ENCODE data around the gene TLN1.

Gene TLN1

GRCh38 chr9:35690294-35690613 is 41.7 kb downstream of the TLN1 start:
- peak overlapping the region; percentile 67 for H3K4me3 ChIP-seq (replicated peaks; ENCODE audit: insufficient read depth, low read length)
- no peaks in the 10 kb centered on the region for H3K27me3 ChIP-seq (ENCODE audit: insufficient read depth, poor library complexity, severe bottlenecking)
- peak overlapping the region; percentile 77 for H3K27ac ChIP-seq (replicated peaks)
- no peak for TF ChIP-seq POLR2AphosphoS5 (IDR thresholded peaks at IDR 0.05; ENCODE audit: low read depth)
- no peak for TF ChIP-seq SPI1 (IDR thresholded peaks at IDR 0.05; ENCODE audit: borderline replicate concordance, low read depth)
- no peak for TF ChIP-seq REST (IDR thresholded peaks at IDR 0.05; ENCODE audit: insufficient replicate concordance, low read depth)
- no peak for TF ChIP-seq CTCF (IDR thresholded peaks at IDR 0.05; ENCODE audit: insufficient read depth, low read length)
- peak in 1 of 2 experiments; percentile 12 for DNase-seq (ENCODE audit: low read depth in 1 of 2, low spot score in 1 of 2)

GRCh38 chr9:35689542-35690293 is 42.3 kb downstream of the TLN1 start, which contains the start of gene TPM2:
Gene TPM2 (minus strand): TSS chr9:35689925. CDS start chr9:35689817, 108 bp downstream.
- H3K27ac ChIP-seq (replicated peaks) = peak within 1 kb of the TSS; percentile 77
- DNase-seq (ENCODE audit: low read depth in 1 of 2, low spot score in 1 of 2) = no peak
- H3K27me3 ChIP-seq (ENCODE audit: insufficient read depth, poor library complexity, severe bottlenecking) = no peaks in the 10 kb centered on the region
- TF ChIP-seq CTCF (IDR thresholded peaks at IDR 0.05; ENCODE audit: insufficient read depth, low read length) = no peak
- TF ChIP-seq GABPA (IDR thresholded peaks at IDR 0.05; ENCODE audit: low read depth) = no peak
- no peak for TF ChIP-seq POLR2AphosphoS5 (IDR thresholded peaks at IDR 0.05; ENCODE audit: low read depth)
- no peak for TF ChIP-seq REST (IDR thresholded peaks at IDR 0.05; ENCODE audit: insufficient replicate concordance, low read depth)
- no peak for TF ChIP-seq SPI1 (IDR thresholded peaks at IDR 0.05; ENCODE audit: borderline replicate concordance, low read depth)
- H3K4me3 ChIP-seq (replicated peaks; ENCODE audit: insufficient read depth, low read length) = peak within 1 kb of the TSS; percentile 67

- no peak for DNase-seq (ENCODE audit: low read depth in 1 of 2, low spot score in 1 of 2)
These were observed 43.1 kb downstream of the TLN1 start for GRCh38 chr9:35688558-35689541.

More at GRCh38 chr9:35688558-35689541, 43.1 kb downstream of the TLN1 start:
- Histone ChIP-seq H3K27ac (replicated peaks) (no peak overlapping the region), H3K4me3 (replicated peaks; ENCODE audit: insufficient read depth, low read length) (no peak overlapping the region), H3K27me3 (ENCODE audit: insufficient read depth, poor library complexity, severe bottlenecking) (no peaks in the 10 kb centered on the region)
- no peak for TF ChIP-seq SPI1 (IDR thresholded peaks at IDR 0.05; ENCODE audit: borderline replicate concordance, low read depth)
- TF ChIP-seq POLR2AphosphoS5 (IDR thresholded peaks at IDR 0.05; ENCODE audit: low read depth) = no peak
- TF ChIP-seq CTCF (IDR thresholded peaks at IDR 0.05; ENCODE audit: insufficient read depth, low read length) = no peak
- TF ChIP-seq REST (IDR thresholded peaks at IDR 0.05; ENCODE audit: insufficient replicate concordance, low read depth) = no peak
- no peak for TF ChIP-seq GABPA (IDR thresholded peaks at IDR 0.05; ENCODE audit: low read depth)
